GM19238 (cell line): Measurements from ENCODE around the gene IL34.

Source experiments
- DNase-seq: peaks from one replicate; pipeline ENCODE4 v3.0.0; 2011; ENCODE audit warnings: low spot score; ENCODE audit not compliant: insufficient read length

The IL34 gene

GRCh38 chr16:70701036-70701435 lies 54.7 kb downstream of the IL34 start:
- no peak for DNase-seq

GRCh38 chr16:70701596-70701995 lies 55.2 kb downstream of the IL34 start:
- DNase-seq: no peak

- no peak for DNase-seq
Measured at GRCh38 chr16:70701998-70702397, 55.6 kb downstream of the IL34 start.

GRCh38 chr16:70702624-70703023 lies 56.3 kb downstream of the IL34 start:
- no peak for DNase-seq

GRCh38 chr16:70703041-70703834 lies 56.9 kb downstream of the IL34 start:
- no peak for DNase-seq

GRCh38 chr16:70703835-70704381 lies 57.5 kb downstream of the IL34 start:
- DNase-seq: no peak

- no peak for DNase-seq
Measured at GRCh38 chr16:70704586-70704985, 58.2 kb downstream of the IL34 start.

- DNase-seq: no peak
Measured at GRCh38 chr16:70705056-70705455, 58.7 kb downstream of the IL34 start.

GRCh38 chr16:70706948-70707465 lies 60.6 kb downstream of the IL34 start:
- DNase-seq: no peak

- no peak for DNase-seq
Measured at GRCh38 chr16:70708366-70709246, 62.2 kb downstream of the IL34 start.

- no peak for DNase-seq
Measured at GRCh38 chr16:70709457-70709856, 63.1 kb downstream of the IL34 start.

- no peak for DNase-seq
Measured at GRCh38 chr16:70709942-70710341, 63.6 kb downstream of the IL34 start.
